Stomach (tissue), 4 donors: ENCODE results near the gene NCKAP5L.

ENCODE experiments used
- CTCF ChIP-seq, 7 experiments: fragments of 450-650 bp in 4 of 7; fragments of 200-600 bp in 3 of 7; sonication (generic) in 3 of 7; IDR thresholded peaks; one replicate each; pipeline ENCODE4 v1.5.1; 2016 to 2019; ENCODE audit warnings: antibody characterized with exemption in 7 of 7, control low read depth in 2 of 7, mild to moderate bottlenecking in 1 of 7
- EP300 ChIP-seq: sonication (generic); formaldehyde crosslinking; IDR thresholded peaks from one replicate; pipeline ENCODE4 v1.6.1; 2017; ENCODE audit warnings: antibody characterized with exemption
- POLR2A ChIP-seq, 4 donors: fragments of 450-650 bp; IDR thresholded peaks; one replicate each; pipeline ENCODE4 v1.6.1; 2016; ENCODE audit warnings: antibody characterized with exemption in 4 of 4, control low read depth in 2 of 4, mild to moderate bottlenecking in 1 of 4, moderate library complexity in 1 of 4
- POLR2AphosphoS5 ChIP-seq, 3 donors: sonication (generic); formaldehyde crosslinking; IDR thresholded peaks; one replicate each; pipeline ENCODE4 v1.6.1; 2016; ENCODE audit warnings: antibody characterized with exemption in 3 of 3

GRCh38 chr12:49809381-49809905, 18.8 kb downstream of the NCKAP5L start:
- TF ChIP-seq CTCF (IDR thresholded peaks at IDR 0.05) (no peak), EP300 (no peak), POLR2A (IDR thresholded peaks at IDR 0.05) (no peak), POLR2AphosphoS5 (IDR thresholded peaks at IDR 0.05) (no peak)
